CD4-positive, alpha-beta T cell treated with Interleukin-17A for 1 hour (primary cell): ENCODE data around the gene DNAJC9.
A peak's percentile ranks its signal among the peaks of the same experiment; 100 is the strongest.

ENCODE experiments used
- DNase-seq: peaks from one replicate; pipeline ENCODE4 v3.0.0-alpha.2; 2020

The DNAJC9 gene

DNA sequence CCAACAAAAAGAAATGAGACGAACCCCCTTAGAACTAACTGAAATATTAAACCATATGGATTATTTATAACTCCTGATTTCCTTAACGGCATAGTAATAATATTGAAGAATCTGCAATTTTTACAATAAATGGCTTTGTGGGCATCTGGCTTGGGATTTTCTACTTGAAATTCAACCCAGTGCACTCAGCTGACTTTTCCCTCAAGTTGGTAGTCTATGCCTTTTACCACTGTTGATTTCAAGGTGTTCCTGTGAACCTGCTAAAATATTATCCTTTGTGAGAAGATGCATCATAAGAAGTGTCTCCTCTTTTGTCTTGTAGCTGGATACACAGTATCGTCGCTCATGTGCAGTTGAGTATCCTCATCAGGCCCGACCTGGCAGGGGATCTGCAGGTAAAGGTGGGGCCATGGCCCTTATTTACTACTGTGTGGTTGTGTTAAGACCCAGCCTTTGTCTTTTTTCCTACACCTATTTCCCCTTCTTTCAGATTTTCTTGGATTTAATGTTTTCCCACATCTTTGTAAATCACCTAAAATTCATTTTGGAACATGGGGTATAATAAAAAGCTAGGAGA is 8.0 kb downstream of the DNAJC9 start:
- DNase-seq, result no peak

DNA sequence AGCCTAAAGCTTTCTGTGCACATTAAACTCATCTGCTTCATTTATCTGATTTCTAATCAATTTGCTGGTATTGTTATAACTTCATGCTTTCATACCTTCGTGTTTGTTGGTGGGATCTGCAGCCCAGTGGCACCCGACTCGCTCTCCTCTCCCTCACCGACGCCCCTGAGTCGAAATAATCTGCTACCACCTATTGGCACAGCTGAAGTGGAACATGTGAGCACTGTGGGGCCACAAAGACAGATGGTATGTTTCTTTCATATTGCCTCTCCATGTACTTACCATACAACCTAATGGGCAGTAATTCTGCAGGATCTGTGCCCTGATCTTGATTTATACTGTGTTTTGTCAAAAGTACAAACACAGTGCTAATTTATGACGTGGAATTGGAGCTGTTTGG is 12.4 kb downstream of the DNAJC9 start:
- DNase-seq, result no peak

DNA sequence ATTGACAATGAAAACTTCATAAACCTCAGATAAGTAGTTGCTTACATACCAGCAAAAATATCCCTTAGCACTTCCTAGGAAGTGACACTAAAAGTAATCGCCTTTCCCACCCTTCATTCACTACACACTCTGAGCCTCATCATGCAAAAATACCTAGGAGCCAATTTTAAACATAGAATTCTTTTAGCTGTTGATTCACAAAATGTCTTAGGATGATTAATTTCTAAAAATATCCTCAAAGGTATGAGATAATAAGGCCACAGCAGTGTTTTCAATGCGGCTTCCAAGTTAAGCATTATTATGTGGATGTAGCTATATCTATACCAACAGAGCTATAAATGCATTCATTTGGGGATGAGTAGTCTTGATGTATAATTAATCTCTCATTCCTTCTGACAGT is 13.2 kb downstream of the DNAJC9 start:
- DNase-seq, result no peak

DNA sequence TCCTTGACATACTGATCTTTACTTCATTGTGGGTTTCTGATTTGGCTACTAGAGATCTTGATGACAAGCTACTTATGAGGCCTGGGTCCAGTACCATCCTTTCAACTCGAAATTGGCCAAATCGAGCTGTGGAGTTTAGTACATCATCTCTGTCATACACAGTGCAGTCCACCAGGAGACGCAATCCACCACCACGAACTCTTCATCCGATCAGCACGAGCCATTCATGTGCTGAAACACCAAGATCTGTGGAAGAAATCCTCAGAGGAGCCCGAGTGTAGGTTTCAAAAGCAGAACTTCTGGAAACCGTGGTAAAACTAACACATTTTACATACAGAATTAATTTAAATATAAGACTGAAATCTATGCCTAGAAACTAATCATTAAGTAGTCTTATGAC is 14.2 kb downstream of the DNAJC9 start:
- no peak for DNase-seq

DNA sequence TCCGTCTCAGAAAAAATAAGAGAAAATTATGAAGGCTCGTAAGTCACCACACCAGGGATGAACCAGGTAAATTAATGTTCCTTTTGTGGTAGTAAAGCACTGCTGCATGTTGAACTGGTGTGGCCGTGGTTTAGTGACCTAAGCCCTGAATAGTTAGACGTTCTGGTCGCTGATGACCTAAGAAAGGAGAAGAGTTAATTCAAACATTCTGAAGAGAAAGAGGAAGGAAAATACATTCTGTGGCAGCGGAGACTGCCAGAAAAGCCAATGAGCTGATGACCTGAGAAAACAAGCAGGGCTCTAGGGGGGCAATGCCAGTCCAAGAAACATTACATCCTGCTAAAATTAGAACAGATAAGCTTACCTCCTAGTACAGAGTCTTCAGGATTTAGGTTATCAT is 17.5 kb downstream of the DNAJC9 start:
- DNase-seq, result no peak

DNA sequence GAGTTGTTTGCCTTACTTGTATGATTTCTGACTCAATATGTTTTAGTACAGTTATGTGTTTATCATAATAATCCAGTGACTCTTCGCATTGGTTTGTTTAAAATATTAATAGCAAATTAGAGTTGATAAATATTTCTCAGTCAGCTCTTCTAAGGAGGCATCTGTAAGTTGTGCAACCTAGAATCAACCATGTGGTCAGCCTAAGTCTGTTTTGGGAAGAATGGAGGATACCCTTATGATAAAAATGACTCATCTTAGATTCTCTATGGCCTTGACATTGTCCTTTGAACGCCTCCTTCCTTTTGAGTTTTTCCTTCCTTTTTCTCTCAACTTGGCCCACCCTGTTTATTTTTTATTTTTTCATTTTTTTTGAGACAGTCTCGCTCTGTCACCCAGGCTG is 18.8 kb downstream of the DNAJC9 start:
- no peak for DNase-seq

DNA sequence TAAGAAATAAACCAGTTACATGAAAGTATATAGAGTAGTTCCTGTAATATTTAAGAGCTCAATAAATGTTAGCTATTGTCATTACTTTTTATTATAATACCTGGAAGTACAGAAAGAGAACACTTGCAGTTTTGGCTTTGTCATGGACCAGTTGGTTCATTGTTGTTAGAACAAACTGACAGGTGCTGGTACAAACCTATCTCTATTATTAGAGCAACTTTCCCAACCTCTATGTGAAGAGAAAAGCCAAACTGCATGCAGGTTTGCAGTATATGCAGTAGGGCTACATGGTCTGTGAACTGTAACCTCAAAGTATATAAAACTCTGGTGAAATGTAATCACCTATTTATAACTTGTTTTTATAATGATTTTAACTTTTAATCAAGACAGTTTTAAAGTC is 20.4 kb downstream of the DNAJC9 start:
- no peak for DNase-seq

DNA sequence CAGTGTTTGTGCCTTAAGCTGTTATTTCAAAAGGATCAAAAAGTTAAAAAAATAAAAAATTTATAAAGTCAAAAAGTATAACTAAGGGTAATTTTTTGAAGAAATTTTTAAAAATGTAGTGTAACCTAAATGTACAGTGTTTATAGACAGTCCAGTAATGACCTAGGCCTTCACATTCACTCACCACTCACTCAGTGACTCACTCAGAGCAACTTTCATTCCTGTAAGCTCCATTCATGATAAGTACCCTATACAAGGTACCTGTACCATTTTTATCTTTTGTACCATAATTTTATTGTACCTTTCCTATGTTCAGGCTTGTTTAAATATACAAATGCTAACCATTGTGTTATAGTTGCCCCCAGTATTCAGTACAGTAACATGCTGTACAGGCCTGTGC is 21.5 kb downstream of the DNAJC9 start:
- DNase-seq, result no peak

DNA sequence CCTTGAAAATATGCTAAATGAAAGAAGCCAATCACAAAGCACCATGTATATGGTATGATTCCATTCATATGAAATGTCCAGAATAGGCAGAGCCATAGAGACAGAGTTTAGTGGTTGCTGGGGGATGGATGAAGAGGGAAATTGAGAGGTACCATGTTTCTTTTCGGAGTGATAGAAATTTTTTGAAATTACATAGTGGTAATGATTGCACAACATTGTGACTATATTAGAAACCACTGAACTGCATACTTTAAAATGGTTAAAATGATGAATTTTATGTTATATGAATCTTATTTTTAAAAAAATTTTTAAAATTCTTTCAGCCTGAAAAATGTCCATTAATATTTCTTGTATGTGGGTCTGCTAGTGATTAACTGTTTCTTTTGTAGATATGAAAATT is 26.1 kb downstream of the DNAJC9 start:
- no peak for DNase-seq

DNA sequence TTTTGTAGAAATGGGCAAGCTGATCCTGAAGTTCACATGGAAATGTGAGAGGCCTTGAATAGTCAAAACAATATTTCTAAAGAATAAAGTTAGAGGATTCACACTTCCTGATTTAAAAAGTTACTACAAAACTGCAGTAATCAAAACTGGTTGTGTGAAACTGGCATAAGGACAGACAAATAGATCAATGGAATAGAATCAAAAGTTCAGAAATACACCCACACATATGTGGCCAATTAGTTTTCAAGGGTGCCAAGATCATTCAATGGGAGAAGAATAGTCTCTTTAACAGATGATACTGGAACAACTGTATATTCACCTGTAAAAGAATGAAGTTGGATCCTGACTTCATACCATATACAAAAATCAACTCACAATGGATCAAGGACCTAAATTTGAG is 27.7 kb downstream of the DNAJC9 start:
- DNase-seq, result no peak

DNA sequence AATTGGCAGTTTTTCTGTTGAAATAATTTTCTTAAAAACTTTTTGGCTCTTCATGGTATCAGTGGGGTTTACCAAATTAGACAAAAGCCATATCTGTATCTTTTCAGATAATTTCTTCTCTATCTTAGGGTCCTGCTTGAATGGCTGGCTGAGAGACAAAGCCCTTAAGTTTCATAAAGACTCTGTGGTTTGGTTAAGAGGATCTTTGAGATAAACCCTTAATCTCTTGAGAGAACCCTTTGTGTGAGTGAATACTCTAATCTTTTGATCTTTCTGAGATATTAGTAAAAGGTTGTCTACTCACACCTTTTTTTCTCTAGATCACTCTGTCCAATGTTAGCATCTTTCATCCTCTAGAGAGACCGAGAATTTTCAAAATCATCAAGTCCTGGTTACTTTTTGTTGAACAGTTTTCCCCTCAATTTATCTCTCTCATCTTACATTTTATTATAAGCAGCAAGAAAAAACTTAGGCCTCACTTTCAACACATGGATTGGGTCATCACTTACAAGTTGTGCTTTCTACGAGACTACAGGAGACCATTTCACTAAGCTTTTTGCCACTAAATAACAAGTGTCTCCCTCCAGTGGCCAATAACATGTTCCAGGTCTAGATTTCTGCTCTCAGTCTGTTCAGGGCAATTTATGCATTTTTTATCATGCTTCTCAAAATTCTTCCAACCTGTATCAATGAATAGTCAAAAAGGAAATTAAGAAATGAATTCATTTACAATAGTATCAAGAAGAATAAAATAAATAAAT is 28.4 kb downstream of the DNAJC9 start:
- DNase-seq, result peak; percentile 8

DNA sequence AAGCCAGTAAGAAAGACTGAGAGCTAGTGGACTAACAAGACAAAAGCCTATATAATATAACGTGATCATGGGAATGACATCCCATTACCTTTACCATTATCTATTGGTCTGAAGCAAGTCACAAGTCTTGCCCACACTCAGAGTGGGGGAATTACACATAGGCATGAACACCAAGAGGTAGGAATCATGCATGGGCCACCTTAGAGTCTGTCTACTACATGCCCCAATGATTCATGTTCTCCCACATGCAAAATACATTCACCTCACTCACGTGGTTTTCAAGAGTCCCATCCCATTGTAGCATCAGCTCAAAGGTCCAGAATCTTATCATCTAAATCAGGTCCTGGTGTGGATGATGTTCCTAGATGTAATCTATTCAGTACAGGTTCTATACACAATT is 29.4 kb downstream of the DNAJC9 start:
- no peak for DNase-seq

DNA sequence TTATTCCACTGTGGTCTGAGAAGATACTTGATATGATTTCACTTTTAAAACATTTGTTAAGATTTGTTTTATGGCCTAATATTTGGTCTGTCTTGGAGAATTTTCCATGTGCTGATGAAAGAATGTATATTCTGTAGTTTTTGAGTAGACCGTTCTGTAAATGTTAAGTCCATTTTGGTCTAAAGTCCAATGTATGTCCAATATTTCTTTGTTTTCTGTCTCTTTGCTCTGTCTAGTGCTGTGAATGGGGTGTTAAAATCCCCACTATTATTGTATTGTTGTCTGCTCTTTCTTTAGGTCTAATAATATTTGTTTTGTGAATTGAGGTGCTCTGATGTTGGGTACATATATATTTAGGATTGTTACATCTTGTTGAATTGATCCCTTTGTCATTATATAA is 31.3 kb downstream of the DNAJC9 start:
- DNase-seq, result no peak

DNA sequence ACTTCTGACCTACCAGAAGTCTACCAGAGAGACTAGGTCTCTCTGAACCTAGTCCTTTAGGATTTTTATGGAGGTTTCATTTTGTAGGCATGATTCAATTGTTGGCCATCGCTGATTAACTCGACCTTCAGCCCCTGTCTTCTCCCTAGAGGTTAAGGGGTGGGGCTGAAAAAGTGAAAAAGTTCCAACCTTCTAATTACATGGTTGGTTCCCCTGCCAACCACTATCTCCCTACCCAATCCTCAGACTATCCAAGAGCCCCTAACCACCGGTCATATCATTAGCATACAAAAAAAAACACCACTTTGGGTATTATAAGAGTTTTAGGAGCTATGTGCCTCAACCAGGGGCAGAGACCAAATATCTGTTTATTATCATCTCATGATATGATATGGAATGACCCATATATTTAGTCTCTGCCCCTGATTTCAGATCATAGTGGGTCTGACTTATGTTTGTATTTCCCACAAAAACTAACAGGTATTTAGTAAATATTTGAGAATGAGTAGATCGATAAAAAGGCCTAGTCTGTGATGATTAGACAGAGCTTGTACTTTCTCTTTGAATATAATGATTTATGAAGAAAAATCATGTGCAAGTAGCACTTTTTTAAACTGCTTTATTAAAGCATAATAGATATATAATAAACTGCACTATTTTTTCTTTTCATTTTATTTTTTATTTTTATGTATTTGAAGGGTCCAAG is 35.8 kb downstream of the DNAJC9 start:
- no peak for DNase-seq

DNA sequence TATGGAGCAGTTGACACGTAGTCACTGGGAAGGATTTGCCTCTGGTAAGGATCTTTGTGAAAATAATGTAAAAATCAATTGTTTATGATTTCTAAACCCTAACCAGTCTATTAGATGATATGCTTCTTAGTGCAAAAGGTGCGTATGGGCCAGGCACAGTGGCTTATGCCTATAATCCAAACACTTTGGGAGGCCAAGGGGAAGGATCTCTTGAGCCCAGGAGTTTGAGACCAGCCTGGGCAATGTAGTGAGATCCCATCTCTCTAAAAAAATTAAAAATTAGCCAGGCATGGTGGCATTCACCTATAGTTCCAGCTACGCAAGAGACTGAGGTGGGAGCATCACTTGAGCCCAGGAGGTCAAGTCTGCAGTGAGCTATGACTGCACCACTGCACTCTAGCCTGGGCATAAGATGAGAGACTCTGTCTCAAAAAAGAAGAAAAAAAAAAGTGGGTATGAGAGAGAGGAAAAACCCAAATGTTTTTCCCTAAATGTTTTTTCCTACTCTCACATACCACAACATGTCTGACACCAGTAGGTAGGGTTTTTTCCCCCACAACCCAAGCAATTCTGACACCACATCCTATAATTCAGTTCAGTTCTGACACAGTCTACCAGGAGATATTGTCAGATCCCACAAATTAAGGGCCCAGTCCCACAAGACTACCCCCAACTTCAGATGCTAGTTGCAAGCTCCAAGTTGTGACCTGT is 36.5 kb downstream of the DNAJC9 start:
- no peak for DNase-seq

DNA sequence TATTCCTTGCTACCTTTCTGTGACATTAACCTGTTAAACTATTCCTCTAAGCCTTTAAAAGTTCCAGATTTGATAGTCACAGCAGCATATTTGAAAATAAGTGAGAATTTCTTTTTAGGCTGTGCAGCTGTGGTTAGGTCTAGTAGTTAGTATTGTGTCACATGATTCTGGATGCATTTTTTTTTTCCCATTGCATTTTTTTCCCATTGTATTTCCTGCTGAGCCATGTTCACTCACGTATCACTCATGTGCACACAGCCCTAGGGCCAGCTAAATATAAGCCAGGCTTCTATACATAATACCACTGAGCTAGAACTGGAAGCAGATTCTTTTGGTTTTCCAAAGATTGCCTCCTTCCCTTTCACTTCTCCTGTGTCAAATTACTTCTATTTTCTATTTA is 37.4 kb downstream of the DNAJC9 start:
- no peak for DNase-seq

DNA sequence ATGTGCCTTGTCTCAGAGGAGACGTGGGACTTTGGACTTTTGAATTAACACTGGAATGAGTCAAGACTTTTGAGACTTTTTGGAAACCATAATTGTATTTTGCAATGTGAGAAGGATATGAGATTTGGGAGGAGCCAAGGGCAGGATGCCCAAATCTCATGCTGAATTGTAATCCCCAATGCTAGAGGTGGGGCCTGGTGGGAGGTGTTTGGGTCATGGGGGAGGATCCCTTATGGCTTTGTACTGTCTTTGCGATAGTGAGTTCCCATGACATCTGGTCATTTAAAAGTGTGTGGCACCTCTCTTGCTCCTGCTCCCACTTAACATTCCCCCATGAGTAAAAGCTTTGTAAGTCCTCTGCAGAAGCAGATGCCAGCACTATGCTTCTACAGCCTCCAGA is 39.2 kb downstream of the DNAJC9 start:
- no peak for DNase-seq

DNA sequence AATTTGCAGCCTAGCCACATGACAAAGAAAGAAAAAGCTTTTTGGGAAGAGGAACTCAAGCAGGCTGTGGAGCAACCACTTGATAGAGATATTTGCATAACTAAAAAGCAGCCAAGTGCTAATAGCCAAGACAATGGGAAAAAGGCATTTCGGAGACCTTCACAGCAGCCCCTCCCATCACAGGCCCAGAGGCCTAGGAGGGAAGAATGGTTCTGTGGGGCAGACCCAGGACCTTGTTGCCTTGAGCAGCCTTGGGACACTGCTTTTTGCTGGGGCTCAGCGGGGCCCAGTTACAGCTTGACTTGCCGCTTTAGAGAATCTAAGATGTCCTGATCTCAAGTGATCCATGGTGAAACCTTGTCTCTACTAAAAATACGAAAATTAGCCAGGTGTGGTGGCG is 40.7 kb downstream of the DNAJC9 start:
- no peak for DNase-seq

DNA sequence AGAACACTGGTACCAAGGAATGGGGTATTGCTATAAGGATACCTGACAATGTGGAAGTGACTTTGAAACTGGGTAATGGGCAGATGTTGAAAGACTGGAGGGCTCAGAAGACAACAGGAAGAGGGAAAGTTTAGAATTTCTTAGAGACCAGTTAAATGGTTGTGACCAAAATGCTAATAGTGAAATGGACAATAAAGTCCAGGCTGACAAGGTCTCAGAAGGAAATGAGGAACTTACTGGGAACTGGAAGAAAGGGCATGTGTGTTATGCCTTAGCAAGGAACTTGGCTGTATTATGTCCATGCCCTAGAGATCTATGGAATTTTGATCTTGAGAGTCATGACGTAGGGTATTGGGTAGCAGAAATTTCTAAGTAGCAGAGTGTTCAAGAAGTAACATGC is 41.2 kb downstream of the DNAJC9 start:
- no peak for DNase-seq

DNA sequence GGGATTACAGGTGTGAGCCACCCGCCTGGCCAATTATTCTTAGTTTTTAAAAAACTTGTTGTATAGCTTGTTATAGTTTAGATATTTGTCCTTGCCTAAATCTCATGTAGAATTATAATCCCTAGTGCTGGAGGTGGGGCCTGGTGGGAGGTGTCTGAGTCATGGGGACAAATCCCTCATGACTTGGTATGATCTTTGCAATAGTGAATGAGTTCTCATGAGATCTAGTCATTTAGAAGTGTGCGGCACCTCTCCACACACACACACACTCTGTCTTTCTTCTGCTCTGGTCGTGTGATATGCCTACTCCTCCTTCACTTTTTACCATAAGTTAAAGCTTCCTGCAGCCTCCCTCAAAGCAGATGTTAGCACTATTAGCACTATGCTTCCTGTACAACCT is 42.0 kb downstream of the DNAJC9 start:
- no peak for DNase-seq
